GM12878 (cell line): ENCODE results near the gene RFFL. TPM values are rescaled to one million over a fixed set of nuclear protein-coding genes. Genes with fewer than 3 reads are reported as not detected.

Source experiments
- HDGF ChIP-seq: fragments of 450-650 bp; IDR thresholded peaks from 2 replicates; pipeline ENCODE4 v1.6.1; 2016; ENCODE audit warnings: antibody characterized with exemption
- NKRF ChIP-seq: fragments of 450-650 bp; conservative IDR thresholded peaks from 2 replicates; pipeline ENCODE4 v1.6.1; 2017; ENCODE audit warnings: mild to moderate bottlenecking, moderate library complexity
- RAD51 ChIP-seq: fragments of 450-650 bp; IDR thresholded peaks from 2 replicates; pipeline ENCODE4 v1.6.1; 2016; ENCODE audit warnings: moderate library complexity, mild to moderate bottlenecking, inconsistent platforms
- SUPT20H ChIP-seq: IDR thresholded peaks from 2 replicates; pipeline ENCODE4 v1.6.1; 2011; ENCODE audit warnings: low read depth, mild to moderate bottlenecking, low read length, moderate library complexity, borderline replicate concordance; ENCODE audit not compliant: control insufficient read depth
- YBX1 ChIP-seq: fragments of 450-650 bp; IDR thresholded peaks from 2 replicates; pipeline ENCODE4 v1.6.1; 2016; ENCODE audit warnings: antibody characterized with exemption
- polyA plus RNA-seq, 11 experiments: library from polyadenylated mRNA; depleted of rRNA in 4 of 11; unstranded in 6 of 11; stranded (reverse) in 5 of 11; fragments of >200 nt; fragmentation: Nextera tagmentation in 4 of 11; fragmentation: Illumina TruSeq in 1 of 11; extraction: Ambion mirVana in 4 of 11; extraction: Trizol in 1 of 11; gene quantifications; 1 replicate in 1 of 11; 2 replicates in 10 of 11; pipeline versions ENCODE4 v1.2.1 to v1.2.3, GENCODE V29; 2011 to 2016; ENCODE audit warnings: inconsistent platforms in 2 of 11, missing spikeins in 2 of 11, low read depth in 1 of 11
- total RNA-seq, 4 experiments: library from RNA; depleted of rRNA in 3 of 4; stranded (reverse); fragments of >200 nt in 3 of 4; fragmentation: Illumina TruSeq in 1 of 4; extraction: Trizol in 1 of 4; gene quantifications; 2 replicates each; pipeline versions ENCODE4 v1.2.1 to v1.2.3, GENCODE V29; 2013 to 2021
- TF ChIP-seq, protein P1 (sequence below): fragments of 450-650 bp; IDR thresholded peaks from 2 replicates; pipeline ENCODE4 v1.6.1; 2017; ENCODE audit warnings: borderline replicate concordance
- TF ChIP-seq, protein P2 (sequence below): fragments of 450-650 bp; formaldehyde crosslinking; IDR thresholded peaks from 2 replicates; pipeline ENCODE4 v1.4.0; 2020; ENCODE audit warnings: mild to moderate bottlenecking, moderate library complexity

The RFFL gene
- total and polyA plus RNA-seq, 10 of the 15 experiments (the other 5 are each of a cell fraction or from before 2014, with no cell fraction given) = 4.7 to 56.1 (median 26.9) TPM

DNA sequence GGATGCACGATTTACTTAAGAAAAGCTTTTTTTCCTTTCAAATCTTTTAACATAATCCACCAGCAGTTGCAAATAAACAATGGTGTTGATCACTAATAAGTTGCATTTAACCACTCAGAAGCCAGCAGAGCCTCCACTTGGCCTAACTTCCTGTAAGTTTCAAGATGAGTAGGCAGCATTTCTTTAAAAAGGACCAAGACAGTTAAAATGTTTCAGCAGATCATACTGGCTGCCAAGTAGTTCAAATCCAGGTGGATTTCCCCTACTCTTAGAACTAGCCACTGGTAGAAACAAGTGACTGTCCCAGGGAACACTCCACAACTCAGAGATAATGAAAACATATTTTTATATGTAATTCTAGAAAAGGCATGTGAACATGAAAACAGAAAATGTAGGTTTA is 17.0 kb upstream of the RFFL start (continued):
- TF ChIP-seq HDGF (no peak), SUPT20H (no peak), RAD51 (no peak), YBX1 (no peak), NKRF (no peak)
- TF ChIP-seq, protein P1, sequence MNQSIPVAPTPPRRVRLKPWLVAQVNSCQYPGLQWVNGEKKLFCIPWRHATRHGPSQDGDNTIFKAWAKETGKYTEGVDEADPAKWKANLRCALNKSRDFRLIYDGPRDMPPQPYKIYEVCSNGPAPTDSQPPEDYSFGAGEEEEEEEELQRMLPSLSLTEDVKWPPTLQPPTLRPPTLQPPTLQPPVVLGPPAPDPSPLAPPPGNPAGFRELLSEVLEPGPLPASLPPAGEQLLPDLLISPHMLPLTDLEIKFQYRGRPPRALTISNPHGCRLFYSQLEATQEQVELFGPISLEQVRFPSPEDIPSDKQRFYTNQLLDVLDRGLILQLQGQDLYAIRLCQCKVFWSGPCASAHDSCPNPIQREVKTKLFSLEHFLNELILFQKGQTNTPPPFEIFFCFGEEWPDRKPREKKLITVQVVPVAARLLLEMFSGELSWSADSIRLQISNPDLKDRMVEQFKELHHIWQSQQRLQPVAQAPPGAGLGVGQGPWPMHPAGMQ = no peak
- TF ChIP-seq, protein P2, sequence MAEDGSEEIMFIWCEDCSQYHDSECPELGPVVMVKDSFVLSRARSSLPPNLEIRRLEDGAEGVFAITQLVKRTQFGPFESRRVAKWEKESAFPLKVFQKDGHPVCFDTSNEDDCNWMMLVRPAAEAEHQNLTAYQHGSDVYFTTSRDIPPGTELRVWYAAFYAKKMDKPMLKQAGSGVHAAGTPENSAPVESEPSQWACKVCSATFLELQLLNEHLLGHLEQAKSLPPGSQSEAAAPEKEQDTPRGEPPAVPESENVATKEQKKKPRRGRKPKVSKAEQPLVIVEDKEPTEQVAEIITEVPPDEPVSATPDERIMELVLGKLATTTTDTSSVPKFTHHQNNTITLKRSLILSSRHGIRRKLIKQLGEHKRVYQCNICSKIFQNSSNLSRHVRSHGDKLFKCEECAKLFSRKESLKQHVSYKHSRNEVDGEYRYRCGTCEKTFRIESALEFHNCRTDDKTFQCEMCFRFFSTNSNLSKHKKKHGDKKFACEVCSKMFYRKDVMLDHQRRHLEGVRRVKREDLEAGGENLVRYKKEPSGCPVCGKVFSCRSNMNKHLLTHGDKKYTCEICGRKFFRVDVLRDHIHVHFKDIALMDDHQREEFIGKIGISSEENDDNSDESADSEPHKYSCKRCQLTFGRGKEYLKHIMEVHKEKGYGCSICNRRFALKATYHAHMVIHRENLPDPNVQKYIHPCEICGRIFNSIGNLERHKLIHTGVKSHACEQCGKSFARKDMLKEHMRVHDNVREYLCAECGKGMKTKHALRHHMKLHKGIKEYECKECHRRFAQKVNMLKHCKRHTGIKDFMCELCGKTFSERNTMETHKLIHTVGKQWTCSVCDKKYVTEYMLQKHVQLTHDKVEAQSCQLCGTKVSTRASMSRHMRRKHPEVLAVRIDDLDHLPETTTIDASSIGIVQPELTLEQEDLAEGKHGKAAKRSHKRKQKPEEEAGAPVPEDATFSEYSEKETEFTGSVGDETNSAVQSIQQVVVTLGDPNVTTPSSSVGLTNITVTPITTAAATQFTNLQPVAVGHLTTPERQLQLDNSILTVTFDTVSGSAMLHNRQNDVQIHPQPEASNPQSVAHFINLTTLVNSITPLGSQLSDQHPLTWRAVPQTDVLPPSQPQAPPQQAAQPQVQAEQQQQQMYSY (CRISPR knock-in tag) = no peak
- TF ChIP-seq, all 136 proteins: peak for 29
